WTC11 (cell line): ENCODE data around the gene NEURL1. TPM values are rescaled to one million over a fixed set of nuclear protein-coding genes. Genes with fewer than 3 reads are reported as not detected.

ENCODE experiments used
- ATAC-seq: fragments of 200-7000 bp; cut with Tn5 transposase; 2 replicates; pipeline ENCODE4 v1.10.0; 2021; ENCODE audit warnings: mild to moderate bottlenecking, moderate library complexity
- CTCF ChIA-PET: fragments of 300-600 bp; sonication (Branson Sonifier 250); formaldehyde crosslinking; loops from one replicate; lab custom pipeline; 2021; ENCODE audit warnings: antibody characterized with exemption; lab: Charles Lee
- POLR2A ChIA-PET: fragments of 350-600 bp; sonication (Branson Sonifier 250); formaldehyde crosslinking; loops from one replicate; lab custom pipeline; 2021; ENCODE audit warnings: antibody characterized with exemption; lab: Charles Lee
- DNase-seq: peaks from one replicate; pipeline ENCODE4 v3.0.0; 2021; ENCODE audit warnings: low spot score
- H3K27ac Mint-ChIP-seq: 2 replicates; pipeline ENCODE4 v1.8.0; 2021; ENCODE audit warnings: mixed read lengths
- H3K27me3 Mint-ChIP-seq: 2 replicates; pipeline ENCODE4 v1.8.0; 2021; ENCODE audit warnings: low read depth, mild to moderate bottlenecking, moderate library complexity, mixed read lengths
- H3K36me3 Mint-ChIP-seq: 2 replicates; pipeline ENCODE4 v1.8.0; 2021; ENCODE audit warnings: mixed read lengths
- H3K4me1 Mint-ChIP-seq: 2 replicates; pipeline ENCODE4 v1.8.0; 2022; ENCODE audit warnings: mixed read lengths
- H3K4me3 Mint-ChIP-seq: 2 replicates; pipeline ENCODE4 v1.8.0; 2021; ENCODE audit warnings: mild to moderate bottlenecking, moderate library complexity, mixed read lengths
- H3K9me3 Mint-ChIP-seq: 2 replicates; pipeline ENCODE4 v1.8.0; 2021; ENCODE audit warnings: mixed read lengths
- CREB1 ChIP-seq: sonication (generic); formaldehyde crosslinking; IDR thresholded peaks from 2 replicates; pipeline ENCODE4 v1.8.0; 2023; ENCODE audit warnings: mild to moderate bottlenecking, missing genetic modification reagents
- ELF4 ChIP-seq: sonication (generic); formaldehyde crosslinking; IDR thresholded peaks from 2 replicates; pipeline ENCODE4 v1.8.1; 2022; ENCODE audit warnings: low read depth, mild to moderate bottlenecking, moderate library complexity, missing genetic modification reagents
- EMX1 ChIP-seq: fragments of 250-450 bp; sonication (Bioruptor Pico); IDR thresholded peaks from 2 replicates; pipeline ENCODE4 v1.8.0; 2021; ENCODE audit warnings: mild to moderate bottlenecking
- IRF2 ChIP-seq: sonication (generic); formaldehyde crosslinking; IDR thresholded peaks from 2 replicates; pipeline ENCODE4 v1.8.0; 2022; ENCODE audit warnings: low read depth, missing genetic modification reagents, borderline replicate concordance
- NFATC4 ChIP-seq: fragments of 250-450 bp; sonication (Bioruptor Pico); IDR thresholded peaks from 2 replicates; pipeline ENCODE4 v1.9.0; 2021; ENCODE audit warnings: mild to moderate bottlenecking
- OVOL2 ChIP-seq: fragments of 250-450 bp; sonication (Bioruptor Pico); IDR thresholded peaks from 2 replicates; pipeline ENCODE4 v1.9.0; 2021; ENCODE audit warnings: mild to moderate bottlenecking, borderline replicate concordance
- TEAD1 ChIP-seq: sonication (generic); formaldehyde crosslinking; IDR thresholded peaks from 2 replicates; pipeline ENCODE4 v1.8.0; 2022; ENCODE audit warnings: mild to moderate bottlenecking, missing genetic modification reagents
- ZBTB21 ChIP-seq: sonication (generic); formaldehyde crosslinking; IDR thresholded peaks from 2 replicates; pipeline ENCODE4 v1.8.1; 2023; ENCODE audit warnings: mild to moderate bottlenecking, missing genetic modification reagents, borderline replicate concordance
- ZNF138 ChIP-seq: sonication (generic); formaldehyde crosslinking; conservative IDR thresholded peaks from 2 replicates; pipeline ENCODE4 v1.8.1; 2022; ENCODE audit warnings: mild to moderate bottlenecking, moderate library complexity, missing genetic modification reagents
- ZNF423 ChIP-seq: fragments of 250-450 bp; sonication (Bioruptor Pico); IDR thresholded peaks from 2 replicates; pipeline ENCODE4 v2.1.2; 2022; ENCODE audit warnings: mild to moderate bottlenecking, moderate library complexity
- total RNA-seq: library from RNA; stranded (reverse); gene quantifications from 3 replicates; pipeline ENCODE4 v1.2.3, GENCODE V29; 2021
- TF ChIP-seq, protein P1 (sequence below): sonication (generic); formaldehyde crosslinking; IDR thresholded peaks from 2 replicates; pipeline ENCODE4 v1.8.0; 2022; ENCODE audit warnings: missing genetic modification reagents
- TF ChIP-seq, protein P2 (sequence below): sonication (generic); formaldehyde crosslinking; IDR thresholded peaks from 2 replicates; pipeline ENCODE4 v1.8.0; 2022; ENCODE audit warnings: mild to moderate bottlenecking, missing genetic modification reagents
- TF ChIP-seq, protein P3 (sequence below): sonication (generic); formaldehyde crosslinking; IDR thresholded peaks from 2 replicates; pipeline ENCODE4 v1.8.1; 2022; ENCODE audit warnings: mild to moderate bottlenecking, moderate library complexity, missing genetic modification reagents
- TF ChIP-seq, protein P4 (sequence below): sonication (generic); formaldehyde crosslinking; IDR thresholded peaks from 2 replicates; pipeline ENCODE4 v1.8.0; 2023; ENCODE audit warnings: mild to moderate bottlenecking, missing genetic modification reagents
- TF ChIP-seq, protein P5 (sequence below): sonication (generic); formaldehyde crosslinking; IDR thresholded peaks from 2 replicates; pipeline ENCODE4 v1.8.1; 2023; ENCODE audit warnings: mild to moderate bottlenecking, missing genetic modification reagents, borderline replicate concordance
- TF ChIP-seq, protein P6 (sequence below): fragments of 250-450 bp; sonication (Bioruptor Pico); IDR thresholded peaks from 2 replicates; pipeline ENCODE4 v2.1.2; 2022; ENCODE audit warnings: mild to moderate bottlenecking, moderate library complexity
- TF ChIP-seq, protein P7 (sequence below): fragments of 250-450 bp; sonication (Bioruptor Pico); IDR thresholded peaks from 2 replicates; pipeline ENCODE4 v1.9.0; 2021; ENCODE audit warnings: mild to moderate bottlenecking
- TF ChIP-seq, protein P8 (sequence below): fragments of 250-450 bp; sonication (Bioruptor Pico); IDR thresholded peaks from 2 replicates; pipeline ENCODE4 v1.9.0; 2021; ENCODE audit warnings: moderate library complexity, mild to moderate bottlenecking, inconsistent platforms, borderline replicate concordance

NEURL1 gene
- total RNA-seq, 1 experiment from 2014 or later, result 1.2 TPM

DNA sequence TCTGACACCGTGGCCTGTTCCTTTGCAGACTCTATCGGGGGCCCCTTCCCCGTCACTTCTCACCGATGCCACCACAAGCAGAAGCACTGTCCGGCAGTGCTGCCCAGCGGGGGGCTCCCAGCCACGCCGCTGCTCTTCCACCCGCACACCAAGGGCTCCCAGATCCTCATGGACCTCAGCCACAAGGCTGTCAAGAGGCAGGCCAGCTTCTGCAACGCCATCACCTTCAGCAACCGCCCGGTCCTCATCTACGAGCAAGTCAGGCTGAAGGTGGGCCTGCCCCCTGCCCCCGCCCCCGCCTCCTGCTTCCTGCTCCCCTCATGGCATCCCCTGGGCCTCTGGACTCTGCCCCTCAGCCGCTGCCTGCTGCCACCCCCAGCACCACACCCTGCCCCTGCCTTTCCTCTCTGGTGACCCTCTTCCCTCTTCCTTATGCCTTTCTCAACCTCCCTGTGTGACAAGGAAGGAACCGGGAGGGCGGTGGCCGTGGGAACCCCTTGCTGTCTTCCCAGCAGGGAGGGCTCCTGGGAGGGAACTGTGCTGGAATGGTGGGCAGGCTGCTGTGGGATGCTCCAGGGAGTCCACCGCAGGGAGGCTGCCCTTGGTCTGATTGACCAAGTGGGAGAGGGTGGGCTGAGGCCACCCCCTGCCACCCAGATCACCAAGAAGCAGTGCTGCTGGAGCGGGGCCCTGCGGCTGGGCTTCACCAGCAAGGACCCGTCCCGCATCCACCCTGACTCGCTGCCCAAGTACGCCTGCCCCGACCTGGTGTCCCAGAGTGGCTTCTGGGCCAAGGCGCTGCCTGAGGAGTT lies 77.5 kb downstream of the NEURL1 start:
- TF ChIP-seq, protein P1, sequence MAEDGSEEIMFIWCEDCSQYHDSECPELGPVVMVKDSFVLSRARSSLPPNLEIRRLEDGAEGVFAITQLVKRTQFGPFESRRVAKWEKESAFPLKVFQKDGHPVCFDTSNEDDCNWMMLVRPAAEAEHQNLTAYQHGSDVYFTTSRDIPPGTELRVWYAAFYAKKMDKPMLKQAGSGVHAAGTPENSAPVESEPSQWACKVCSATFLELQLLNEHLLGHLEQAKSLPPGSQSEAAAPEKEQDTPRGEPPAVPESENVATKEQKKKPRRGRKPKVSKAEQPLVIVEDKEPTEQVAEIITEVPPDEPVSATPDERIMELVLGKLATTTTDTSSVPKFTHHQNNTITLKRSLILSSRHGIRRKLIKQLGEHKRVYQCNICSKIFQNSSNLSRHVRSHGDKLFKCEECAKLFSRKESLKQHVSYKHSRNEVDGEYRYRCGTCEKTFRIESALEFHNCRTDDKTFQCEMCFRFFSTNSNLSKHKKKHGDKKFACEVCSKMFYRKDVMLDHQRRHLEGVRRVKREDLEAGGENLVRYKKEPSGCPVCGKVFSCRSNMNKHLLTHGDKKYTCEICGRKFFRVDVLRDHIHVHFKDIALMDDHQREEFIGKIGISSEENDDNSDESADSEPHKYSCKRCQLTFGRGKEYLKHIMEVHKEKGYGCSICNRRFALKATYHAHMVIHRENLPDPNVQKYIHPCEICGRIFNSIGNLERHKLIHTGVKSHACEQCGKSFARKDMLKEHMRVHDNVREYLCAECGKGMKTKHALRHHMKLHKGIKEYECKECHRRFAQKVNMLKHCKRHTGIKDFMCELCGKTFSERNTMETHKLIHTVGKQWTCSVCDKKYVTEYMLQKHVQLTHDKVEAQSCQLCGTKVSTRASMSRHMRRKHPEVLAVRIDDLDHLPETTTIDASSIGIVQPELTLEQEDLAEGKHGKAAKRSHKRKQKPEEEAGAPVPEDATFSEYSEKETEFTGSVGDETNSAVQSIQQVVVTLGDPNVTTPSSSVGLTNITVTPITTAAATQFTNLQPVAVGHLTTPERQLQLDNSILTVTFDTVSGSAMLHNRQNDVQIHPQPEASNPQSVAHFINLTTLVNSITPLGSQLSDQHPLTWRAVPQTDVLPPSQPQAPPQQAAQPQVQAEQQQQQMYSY, result no peak
- peak; percentile 20; the same call in 1 of the 2 replicates for TF ChIP-seq ZNF423
- ATAC-seq (no peak), DNase-seq (no peak)
- Mint-ChIP-seq H3K4me3 (no peak overlapping the region), H3K4me1 (no peaks in the 10 kb centered on the region), H3K27me3 (no peaks in the 10 kb centered on the region), H3K9me3 (no peaks in the 10 kb centered on the region), H3K27ac (no peak overlapping the region), H3K36me3 (no peaks in the 10 kb centered on the region)
- CTCF ChIA-PET, result no interaction called here
- POLR2A ChIA-PET, result no interaction called here

DNA sequence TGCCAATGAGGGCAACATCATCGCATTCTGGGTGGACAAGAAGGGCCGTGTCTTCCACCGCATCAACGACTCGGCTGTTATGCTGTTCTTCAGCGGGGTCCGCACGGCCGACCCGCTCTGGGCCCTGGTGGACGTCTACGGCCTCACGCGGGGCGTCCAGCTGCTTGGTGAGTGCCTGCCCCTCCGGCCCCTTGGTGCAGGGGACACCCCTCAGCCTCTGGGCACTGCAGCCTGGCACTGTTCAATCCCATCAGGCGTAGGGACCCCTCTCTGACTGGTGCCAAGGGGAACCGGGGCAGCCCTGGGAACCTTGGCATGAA lies 78.1 kb downstream of the NEURL1 start:
- ChIA-PET CTCF (no interaction called here), POLR2A (no interaction called here)
- no peaks in the 10 kb centered on the region for H3K4me1 Mint-ChIP-seq
- H3K27ac Mint-ChIP-seq, result no peak overlapping the region
- no peak for ATAC-seq
- DNase-seq, result no peak
- H3K36me3 Mint-ChIP-seq, result no peaks in the 10 kb centered on the region
- H3K9me3 Mint-ChIP-seq, result no peaks in the 10 kb centered on the region
- H3K27me3 Mint-ChIP-seq, result no peaks in the 10 kb centered on the region
- no peak overlapping the region for H3K4me3 Mint-ChIP-seq
- TF ChIP-seq CREB1 (CRISPR knock-in tag) (no peak), NFATC4 (no peak), OVOL2 (no peak), EMX1 (CRISPR knock-in tag) (no peak), ELF4 (CRISPR knock-in tag) (no peak), ZNF138 (CRISPR knock-in tag) (no peak), ZBTB21 (CRISPR knock-in tag) (no peak), TEAD1 (CRISPR knock-in tag) (no peak), IRF2 (CRISPR knock-in tag) (no peak)
- TF ChIP-seq, protein P2, sequence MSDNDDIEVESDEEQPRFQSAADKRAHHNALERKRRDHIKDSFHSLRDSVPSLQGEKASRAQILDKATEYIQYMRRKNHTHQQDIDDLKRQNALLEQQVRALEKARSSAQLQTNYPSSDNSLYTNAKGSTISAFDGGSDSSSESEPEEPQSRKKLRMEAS (CRISPR knock-in tag), result no peak
- TF ChIP-seq, protein P3, sequence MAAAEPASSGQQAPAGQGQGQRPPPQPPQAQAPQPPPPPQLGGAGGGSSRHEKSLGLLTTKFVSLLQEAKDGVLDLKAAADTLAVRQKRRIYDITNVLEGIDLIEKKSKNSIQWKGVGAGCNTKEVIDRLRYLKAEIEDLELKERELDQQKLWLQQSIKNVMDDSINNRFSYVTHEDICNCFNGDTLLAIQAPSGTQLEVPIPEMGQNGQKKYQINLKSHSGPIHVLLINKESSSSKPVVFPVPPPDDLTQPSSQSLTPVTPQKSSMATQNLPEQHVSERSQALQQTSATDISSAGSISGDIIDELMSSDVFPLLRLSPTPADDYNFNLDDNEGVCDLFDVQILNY (CRISPR knock-in tag), result no peak
- TF ChIP-seq, protein P4, sequence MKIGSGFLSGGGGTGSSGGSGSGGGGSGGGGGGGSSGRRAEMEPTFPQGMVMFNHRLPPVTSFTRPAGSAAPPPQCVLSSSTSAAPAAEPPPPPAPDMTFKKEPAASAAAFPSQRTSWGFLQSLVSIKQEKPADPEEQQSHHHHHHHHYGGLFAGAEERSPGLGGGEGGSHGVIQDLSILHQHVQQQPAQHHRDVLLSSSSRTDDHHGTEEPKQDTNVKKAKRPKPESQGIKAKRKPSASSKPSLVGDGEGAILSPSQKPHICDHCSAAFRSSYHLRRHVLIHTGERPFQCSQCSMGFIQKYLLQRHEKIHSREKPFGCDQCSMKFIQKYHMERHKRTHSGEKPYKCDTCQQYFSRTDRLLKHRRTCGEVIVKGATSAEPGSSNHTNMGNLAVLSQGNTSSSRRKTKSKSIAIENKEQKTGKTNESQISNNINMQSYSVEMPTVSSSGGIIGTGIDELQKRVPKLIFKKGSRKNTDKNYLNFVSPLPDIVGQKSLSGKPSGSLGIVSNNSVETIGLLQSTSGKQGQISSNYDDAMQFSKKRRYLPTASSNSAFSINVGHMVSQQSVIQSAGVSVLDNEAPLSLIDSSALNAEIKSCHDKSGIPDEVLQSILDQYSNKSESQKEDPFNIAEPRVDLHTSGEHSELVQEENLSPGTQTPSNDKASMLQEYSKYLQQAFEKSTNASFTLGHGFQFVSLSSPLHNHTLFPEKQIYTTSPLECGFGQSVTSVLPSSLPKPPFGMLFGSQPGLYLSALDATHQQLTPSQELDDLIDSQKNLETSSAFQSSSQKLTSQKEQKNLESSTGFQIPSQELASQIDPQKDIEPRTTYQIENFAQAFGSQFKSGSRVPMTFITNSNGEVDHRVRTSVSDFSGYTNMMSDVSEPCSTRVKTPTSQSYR (CRISPR knock-in tag), result no peak
- TF ChIP-seq, protein P5, sequence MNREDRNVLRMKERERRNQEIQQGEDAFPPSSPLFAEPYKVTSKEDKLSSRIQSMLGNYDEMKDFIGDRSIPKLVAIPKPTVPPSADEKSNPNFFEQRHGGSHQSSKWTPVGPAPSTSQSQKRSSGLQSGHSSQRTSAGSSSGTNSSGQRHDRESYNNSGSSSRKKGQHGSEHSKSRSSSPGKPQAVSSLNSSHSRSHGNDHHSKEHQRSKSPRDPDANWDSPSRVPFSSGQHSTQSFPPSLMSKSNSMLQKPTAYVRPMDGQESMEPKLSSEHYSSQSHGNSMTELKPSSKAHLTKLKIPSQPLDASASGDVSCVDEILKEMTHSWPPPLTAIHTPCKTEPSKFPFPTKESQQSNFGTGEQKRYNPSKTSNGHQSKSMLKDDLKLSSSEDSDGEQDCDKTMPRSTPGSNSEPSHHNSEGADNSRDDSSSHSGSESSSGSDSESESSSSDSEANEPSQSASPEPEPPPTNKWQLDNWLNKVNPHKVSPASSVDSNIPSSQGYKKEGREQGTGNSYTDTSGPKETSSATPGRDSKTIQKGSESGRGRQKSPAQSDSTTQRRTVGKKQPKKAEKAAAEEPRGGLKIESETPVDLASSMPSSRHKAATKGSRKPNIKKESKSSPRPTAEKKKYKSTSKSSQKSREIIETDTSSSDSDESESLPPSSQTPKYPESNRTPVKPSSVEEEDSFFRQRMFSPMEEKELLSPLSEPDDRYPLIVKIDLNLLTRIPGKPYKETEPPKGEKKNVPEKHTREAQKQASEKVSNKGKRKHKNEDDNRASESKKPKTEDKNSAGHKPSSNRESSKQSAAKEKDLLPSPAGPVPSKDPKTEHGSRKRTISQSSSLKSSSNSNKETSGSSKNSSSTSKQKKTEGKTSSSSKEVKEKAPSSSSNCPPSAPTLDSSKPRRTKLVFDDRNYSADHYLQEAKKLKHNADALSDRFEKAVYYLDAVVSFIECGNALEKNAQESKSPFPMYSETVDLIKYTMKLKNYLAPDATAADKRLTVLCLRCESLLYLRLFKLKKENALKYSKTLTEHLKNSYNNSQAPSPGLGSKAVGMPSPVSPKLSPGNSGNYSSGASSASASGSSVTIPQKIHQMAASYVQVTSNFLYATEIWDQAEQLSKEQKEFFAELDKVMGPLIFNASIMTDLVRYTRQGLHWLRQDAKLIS (CRISPR knock-in tag), result no peak
- TF ChIP-seq, protein P6, sequence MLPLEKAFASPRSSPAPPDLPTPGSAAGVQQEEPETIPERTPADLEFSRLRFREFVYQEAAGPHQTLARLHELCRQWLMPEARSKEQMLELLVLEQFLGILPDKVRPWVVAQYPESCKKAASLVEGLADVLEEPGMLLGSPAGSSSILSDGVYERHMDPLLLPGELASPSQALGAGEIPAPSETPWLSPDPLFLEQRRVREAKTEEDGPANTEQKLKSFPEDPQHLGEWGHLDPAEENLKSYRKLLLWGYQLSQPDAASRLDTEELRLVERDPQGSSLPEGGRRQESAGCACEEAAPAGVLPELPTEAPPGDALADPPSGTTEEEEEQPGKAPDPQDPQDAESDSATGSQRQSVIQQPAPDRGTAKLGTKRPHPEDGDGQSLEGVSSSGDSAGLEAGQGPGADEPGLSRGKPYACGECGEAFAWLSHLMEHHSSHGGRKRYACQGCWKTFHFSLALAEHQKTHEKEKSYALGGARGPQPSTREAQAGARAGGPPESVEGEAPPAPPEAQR (CRISPR knock-in tag), result no peak
- TF ChIP-seq, protein P7, sequence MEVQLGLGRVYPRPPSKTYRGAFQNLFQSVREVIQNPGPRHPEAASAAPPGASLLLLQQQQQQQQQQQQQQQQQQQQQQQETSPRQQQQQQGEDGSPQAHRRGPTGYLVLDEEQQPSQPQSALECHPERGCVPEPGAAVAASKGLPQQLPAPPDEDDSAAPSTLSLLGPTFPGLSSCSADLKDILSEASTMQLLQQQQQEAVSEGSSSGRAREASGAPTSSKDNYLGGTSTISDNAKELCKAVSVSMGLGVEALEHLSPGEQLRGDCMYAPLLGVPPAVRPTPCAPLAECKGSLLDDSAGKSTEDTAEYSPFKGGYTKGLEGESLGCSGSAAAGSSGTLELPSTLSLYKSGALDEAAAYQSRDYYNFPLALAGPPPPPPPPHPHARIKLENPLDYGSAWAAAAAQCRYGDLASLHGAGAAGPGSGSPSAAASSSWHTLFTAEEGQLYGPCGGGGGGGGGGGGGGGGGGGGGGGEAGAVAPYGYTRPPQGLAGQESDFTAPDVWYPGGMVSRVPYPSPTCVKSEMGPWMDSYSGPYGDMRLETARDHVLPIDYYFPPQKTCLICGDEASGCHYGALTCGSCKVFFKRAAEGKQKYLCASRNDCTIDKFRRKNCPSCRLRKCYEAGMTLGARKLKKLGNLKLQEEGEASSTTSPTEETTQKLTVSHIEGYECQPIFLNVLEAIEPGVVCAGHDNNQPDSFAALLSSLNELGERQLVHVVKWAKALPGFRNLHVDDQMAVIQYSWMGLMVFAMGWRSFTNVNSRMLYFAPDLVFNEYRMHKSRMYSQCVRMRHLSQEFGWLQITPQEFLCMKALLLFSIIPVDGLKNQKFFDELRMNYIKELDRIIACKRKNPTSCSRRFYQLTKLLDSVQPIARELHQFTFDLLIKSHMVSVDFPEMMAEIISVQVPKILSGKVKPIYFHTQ (CRISPR knock-in tag), result no peak
- TF ChIP-seq, protein P8, sequence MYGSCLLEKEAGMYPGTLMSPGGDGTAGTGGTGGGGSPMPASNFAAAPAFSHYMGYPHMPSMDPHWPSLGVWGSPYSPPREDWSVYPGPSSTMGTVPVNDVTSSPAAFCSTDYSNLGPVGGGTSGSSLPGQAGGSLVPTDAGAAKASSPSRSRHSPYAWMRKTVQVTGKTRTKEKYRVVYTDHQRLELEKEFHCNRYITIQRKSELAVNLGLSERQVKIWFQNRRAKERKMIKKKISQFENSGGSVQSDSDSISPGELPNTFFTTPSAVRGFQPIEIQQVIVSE, result no peak
